WTC11 (cell line): ENCODE results near the gene BTF3. TPM values are rescaled to one million over a fixed set of nuclear protein-coding genes. Genes with fewer than 3 reads are reported as not detected.

Source experiments
- ATAC-seq: fragments of 200-7000 bp; cut with Tn5 transposase; 2 replicates; pipeline ENCODE4 v1.10.0; 2021; ENCODE audit warnings: mild to moderate bottlenecking, moderate library complexity
- CTCF ChIA-PET: fragments of 300-600 bp; sonication (Branson Sonifier 250); formaldehyde crosslinking; loops from one replicate; lab custom pipeline; 2021; ENCODE audit warnings: antibody characterized with exemption; lab: Charles Lee
- POLR2A ChIA-PET: fragments of 350-600 bp; sonication (Branson Sonifier 250); formaldehyde crosslinking; loops from one replicate; lab custom pipeline; 2021; ENCODE audit warnings: antibody characterized with exemption; lab: Charles Lee
- DNase-seq: peaks from one replicate; pipeline ENCODE4 v3.0.0; 2021; ENCODE audit warnings: low spot score
- H3K27ac Mint-ChIP-seq: 2 replicates; pipeline ENCODE4 v1.8.0; 2021; ENCODE audit warnings: mixed read lengths
- H3K27me3 Mint-ChIP-seq: 2 replicates; pipeline ENCODE4 v1.8.0; 2021; ENCODE audit warnings: low read depth, mild to moderate bottlenecking, moderate library complexity, mixed read lengths
- H3K36me3 Mint-ChIP-seq: 2 replicates; pipeline ENCODE4 v1.8.0; 2021; ENCODE audit warnings: mixed read lengths
- H3K4me1 Mint-ChIP-seq: 2 replicates; pipeline ENCODE4 v1.8.0; 2022; ENCODE audit warnings: mixed read lengths
- H3K4me3 Mint-ChIP-seq: 2 replicates; pipeline ENCODE4 v1.8.0; 2021; ENCODE audit warnings: mild to moderate bottlenecking, moderate library complexity, mixed read lengths
- H3K9me3 Mint-ChIP-seq: 2 replicates; pipeline ENCODE4 v1.8.0; 2021; ENCODE audit warnings: mixed read lengths
- AR ChIP-seq: fragments of 250-450 bp; sonication (Bioruptor Pico); IDR thresholded peaks from 2 replicates; pipeline ENCODE4 v1.9.0; 2021; ENCODE audit warnings: mild to moderate bottlenecking
- E2F5 ChIP-seq: sonication (generic); formaldehyde crosslinking; IDR thresholded peaks from 2 replicates; pipeline ENCODE4 v1.8.1; 2022; ENCODE audit warnings: mild to moderate bottlenecking, moderate library complexity, missing genetic modification reagents
- ERG ChIP-seq: fragments of 250-450 bp; sonication (Bioruptor Pico); IDR thresholded peaks from 2 replicates; pipeline ENCODE4 v1.8.0; 2021; ENCODE audit warnings: mild to moderate bottlenecking
- FOXP1 ChIP-seq: sonication (generic); formaldehyde crosslinking; IDR thresholded peaks from 2 replicates; pipeline ENCODE4 v1.8.0; 2022; ENCODE audit warnings: missing genetic modification reagents, mild to moderate bottlenecking, moderate library complexity, borderline replicate concordance
- GABPB1 ChIP-seq: sonication (generic); formaldehyde crosslinking; IDR thresholded peaks from 2 replicates; pipeline ENCODE4 v1.8.1; 2023; ENCODE audit warnings: mild to moderate bottlenecking, missing genetic modification reagents
- GRHL2 ChIP-seq: fragments of 250-450 bp; sonication (Bioruptor Pico); IDR thresholded peaks from 2 replicates; pipeline ENCODE4 v1.8.0; 2022; ENCODE audit warnings: mild to moderate bottlenecking, moderate library complexity; ENCODE audit not compliant: insufficient replicate concordance, severe bottlenecking
- NFYB ChIP-seq: sonication (generic); formaldehyde crosslinking; conservative IDR thresholded peaks from 2 replicates; pipeline ENCODE4 v1.8.0; 2022; ENCODE audit warnings: low read depth, missing genetic modification reagents
- NR2C2 ChIP-seq: sonication (generic); formaldehyde crosslinking; IDR thresholded peaks from 2 replicates; pipeline ENCODE4 v1.8.0; 2022; ENCODE audit warnings: mild to moderate bottlenecking, missing genetic modification reagents
- RORB ChIP-seq: fragments of 250-450 bp; sonication (Bioruptor Pico); IDR thresholded peaks from 2 replicates; pipeline ENCODE4 v1.9.0; 2021; ENCODE audit warnings: mild to moderate bottlenecking
- SMAD3 ChIP-seq: sonication (generic); formaldehyde crosslinking; IDR thresholded peaks from 2 replicates; pipeline ENCODE4 v1.8.0; 2022; ENCODE audit warnings: missing genetic modification reagents, mild to moderate bottlenecking, borderline replicate concordance
- SMAD4 ChIP-seq: sonication (generic); formaldehyde crosslinking; IDR thresholded peaks from 2 replicates; pipeline ENCODE4 v1.8.0; 2022; ENCODE audit warnings: mild to moderate bottlenecking, missing genetic modification reagents
- TEAD4 ChIP-seq: sonication (generic); formaldehyde crosslinking; IDR thresholded peaks from 2 replicates; pipeline ENCODE4 v1.8.0; 2022; ENCODE audit warnings: mild to moderate bottlenecking, missing genetic modification reagents
- TP53 ChIP-seq: sonication (generic); formaldehyde crosslinking; IDR thresholded peaks from 2 replicates; pipeline ENCODE4 v1.8.1; 2023; ENCODE audit warnings: mild to moderate bottlenecking, missing genetic modification reagents
- USF1 ChIP-seq: sonication (generic); formaldehyde crosslinking; IDR thresholded peaks from 2 replicates; pipeline ENCODE4 v1.8.0; 2022; ENCODE audit warnings: mild to moderate bottlenecking, missing genetic modification reagents
- ZBTB43 ChIP-seq: sonication (generic); formaldehyde crosslinking; IDR thresholded peaks from 2 replicates; pipeline ENCODE4 v1.8.1; 2023; ENCODE audit warnings: mild to moderate bottlenecking, missing genetic modification reagents
- ZMAT4 ChIP-seq: fragments of 250-450 bp; sonication (Bioruptor Pico); IDR thresholded peaks from 2 replicates; pipeline ENCODE4 v1.9.0; 2021; ENCODE audit warnings: mild to moderate bottlenecking
- ZNF121 ChIP-seq: sonication (generic); formaldehyde crosslinking; IDR thresholded peaks from 2 replicates; pipeline ENCODE4 v1.8.0; 2023; ENCODE audit warnings: missing genetic modification reagents
- total RNA-seq: library from RNA; stranded (reverse); gene quantifications from 3 replicates; pipeline ENCODE4 v1.2.3, GENCODE V29; 2021

The BTF3 gene
- total RNA-seq, 1 experiment from 2014 or later: 736 TPM

GRCh38 chr5:73531356-73531755, 33.1 kb downstream of the BTF3 start:
- ChIA-PET CTCF (interaction anchor here (1.2 kb wide), 1 partner anchor 80 kb away, joined by 4 read pairs; no protein-coding TSS in a partner anchor), POLR2A (no interaction called here)

GRCh38 chr5:73532195-73532594, 34.0 kb downstream of the BTF3 start:
- DNase-seq (no peak), ATAC-seq (no peak)
- peaks cover 32% of the 10 kb centered on the region for H3K9me3 Mint-ChIP-seq
- TF ChIP-seq E2F5 (CRISPR knock-in tag) (no peak), ZNF121 (CRISPR knock-in tag) (0 out of 2 replicates have a peak, but pooled peaks have one; percentile 31)
- no peak overlapping the region for H3K4me3 Mint-ChIP-seq
- ChIA-PET POLR2A (no interaction called here), CTCF (no interaction called here)
- H3K4me1 Mint-ChIP-seq: peaks cover 20% of the 10 kb centered on the region
- no peaks in the 10 kb centered on the region; the same call in 1 of the 2 replicates for H3K27me3 Mint-ChIP-seq
- H3K36me3 Mint-ChIP-seq: peaks cover 16% of the 10 kb centered on the region
- no peak overlapping the region for H3K27ac Mint-ChIP-seq

More at GRCh38 chr5:73531356-73531755, 33.1 kb downstream of the BTF3 start:
- Mint-ChIP-seq H3K9me3 (peaks cover 32% of the 10 kb centered on the region), H3K27ac (no peak overlapping the region), H3K36me3 (peaks cover 16% of the 10 kb centered on the region), H3K27me3 (no peaks in the 10 kb centered on the region; the same call in 1 of the 2 replicates), H3K4me3 (no peak overlapping the region)
- ATAC-seq: no peak
- TF ChIP-seq AR (CRISPR knock-in tag) (no peak), USF1 (CRISPR knock-in tag) (no peak), TEAD4 (no peak), SMAD3 (CRISPR knock-in tag) (no peak), ZMAT4 (CRISPR knock-in tag) (no peak), GABPB1 (CRISPR knock-in tag) (no peak), SMAD4 (CRISPR knock-in tag) (no peak), ERG (CRISPR knock-in tag) (no peak), GRHL2 (no peak), RORB (CRISPR knock-in tag) (no peak), NR2C2 (CRISPR knock-in tag) (no peak), ZBTB43 (CRISPR knock-in tag) (no peak), ZNF121 (CRISPR knock-in tag) (no peak), FOXP1 (CRISPR knock-in tag) (no peak), NFYB (no peak), TP53 (CRISPR knock-in tag) (no peak)
- TF ChIP-seq, all 79 proteins: peak for 0
- H3K4me1 Mint-ChIP-seq: peaks cover 20% of the 10 kb centered on the region
- DNase-seq: no peak
